PC-3 (cell line): ENCODE data around the gene DNAH5. TPM values are rescaled to one million over a fixed set of nuclear protein-coding genes. Genes with fewer than 3 reads are reported as not detected.
A peak's percentile ranks its signal among the peaks of the same experiment; 100 is the strongest.

Experiments used
- ATAC-seq: fragments of 200-7000 bp; cut with Tn5 transposase; 2 replicates; pipeline ENCODE4 v1.9.1; 2020; ENCODE audit warnings: mild to moderate bottlenecking, moderate library complexity
- BruUV-seq: library from RNA; stranded (reverse); fragments of 400-500 nt; replicated peaks from 2 replicates; lab custom pipeline; 2021; lab: Mats Ljungman, UMichigan
- CTCF ChIA-PET: fragments of 300-600 bp; sonication (Branson Sonifier 250); formaldehyde crosslinking; loops from one replicate; lab custom pipeline; 2022; ENCODE audit warnings: antibody characterized with exemption; lab: Charles Lee
- POLR2A ChIA-PET: fragments of 300-600 bp; sonication (Branson Sonifier 250); formaldehyde crosslinking; loops from one replicate; lab custom pipeline; 2022; ENCODE audit warnings: antibody characterized with exemption; ENCODE audit not compliant: unreplicated experiment; lab: Charles Lee
- DNase-seq: peaks from one replicate; pipeline ENCODE4 v3.0.0-alpha.2; 2015
- H2AFZ ChIP-seq: fragments of 300-600 bp; sonication (generic); 2 replicates; pipeline ENCODE4 v1.6.0; 2016; ENCODE audit warnings: antibody characterized with exemption, low read length
- H3F3A ChIP-seq: fragments of 300-600 bp; sonication (generic); one replicate; pipeline ENCODE4 v1.6.0; 2017; ENCODE audit warnings: antibody characterized with exemption, low read length, control low read depth, mild to moderate bottlenecking; ENCODE audit not compliant: unreplicated experiment
- H3K27ac ChIP-seq: fragments of 300-600 bp; sonication (generic); 2 replicates; pipeline ENCODE4 v1.5.1; 2016; ENCODE audit warnings: mild to moderate bottlenecking, low read length
- H3K27me3 ChIP-seq: fragments of 300-600 bp; sonication (generic); 2 replicates; pipeline ENCODE4 v1.6.1; 2016; ENCODE audit warnings: low read length, mixed read lengths
- H3K36me3 ChIP-seq: fragments of 300-600 bp; sonication (generic); 2 replicates; pipeline ENCODE4 v1.6.1; 2016; ENCODE audit warnings: low read depth, mixed run types, low read length, mixed read lengths
- H3K4me1 ChIP-seq: fragments of 300-600 bp; sonication (generic); 2 replicates; pipeline ENCODE4 v1.5.1; 2016; ENCODE audit warnings: low read length; ENCODE audit not compliant: insufficient read depth
- H3K4me2 ChIP-seq: fragments of 300-600 bp; sonication (generic); 2 replicates; pipeline ENCODE4 v1.6.0; 2016; ENCODE audit warnings: low read length
- H3K4me3 ChIP-seq: fragments of 300-600 bp; sonication (generic); 2 replicates; pipeline ENCODE4 v1.5.1; 2016; ENCODE audit warnings: mild to moderate bottlenecking, low read length, mixed read lengths
- H3K79me2 ChIP-seq: fragments of 300-600 bp; sonication (generic); 2 replicates; pipeline ENCODE4 v1.6.1; 2017; ENCODE audit warnings: low read length, mixed read lengths
- H3K9ac ChIP-seq: fragments of 300-600 bp; sonication (generic); 2 replicates; pipeline ENCODE4 v1.6.0; 2016; ENCODE audit warnings: mild to moderate bottlenecking, low read length
- H3K9me2 ChIP-seq: fragments of 300-600 bp; sonication (generic); replicated peaks from 2 replicates; pipeline ENCODE4 v1.6.1; 2016; ENCODE audit warnings: mixed run types, low read length, mixed read lengths
- H3K9me3 ChIP-seq: fragments of 300-600 bp; sonication (generic); 2 replicates; pipeline ENCODE4 v1.6.1; 2016; ENCODE audit warnings: low read length, mixed read lengths
- H4K20me1 ChIP-seq: fragments of 300-600 bp; sonication (generic); 2 replicates; pipeline ENCODE4 v1.6.1; 2016; ENCODE audit warnings: low read length, mixed read lengths
- EZH2 ChIP-seq: fragments of 300-600 bp; sonication (generic); IDR thresholded peaks from one replicate; pipeline ENCODE4 v1.6.1; 2017; ENCODE audit warnings: antibody characterized with exemption, mild to moderate bottlenecking, low read length; ENCODE audit not compliant: unreplicated experiment
- EZH2phosphoT487 ChIP-seq: fragments of 300-600 bp; sonication (generic); IDR thresholded peaks from 2 replicates; pipeline ENCODE4 v1.6.1; 2018; ENCODE audit warnings: mild to moderate bottlenecking, antibody characterized with exemption, low read length, borderline replicate concordance
- intact Hi-C: fragments of 100-400 bp; cut with micrococcal nuclease; formaldehyde crosslinking; loops from 2 replicates; pipeline ENCODE4 v1.9.0; 2023
- total RNA-seq: library from RNA; depleted of rRNA; stranded (reverse); fragments of >200 nt; gene quantifications from 2 replicates; pipeline ENCODE4 v1.2.3, GENCODE V29; 2014
- TF ChIP-seq, protein P1 (sequence below): fragments of 300-600 bp; sonication (generic); conservative IDR thresholded peaks from 2 replicates; pipeline ENCODE4 v1.5.1; 2017; ENCODE audit warnings: antibody characterized with exemption, low read depth, mild to moderate bottlenecking, low read length

Gene DNAH5
- total RNA-seq, 1 experiment from 2014 or later, result 3.5 TPM

DNA sequence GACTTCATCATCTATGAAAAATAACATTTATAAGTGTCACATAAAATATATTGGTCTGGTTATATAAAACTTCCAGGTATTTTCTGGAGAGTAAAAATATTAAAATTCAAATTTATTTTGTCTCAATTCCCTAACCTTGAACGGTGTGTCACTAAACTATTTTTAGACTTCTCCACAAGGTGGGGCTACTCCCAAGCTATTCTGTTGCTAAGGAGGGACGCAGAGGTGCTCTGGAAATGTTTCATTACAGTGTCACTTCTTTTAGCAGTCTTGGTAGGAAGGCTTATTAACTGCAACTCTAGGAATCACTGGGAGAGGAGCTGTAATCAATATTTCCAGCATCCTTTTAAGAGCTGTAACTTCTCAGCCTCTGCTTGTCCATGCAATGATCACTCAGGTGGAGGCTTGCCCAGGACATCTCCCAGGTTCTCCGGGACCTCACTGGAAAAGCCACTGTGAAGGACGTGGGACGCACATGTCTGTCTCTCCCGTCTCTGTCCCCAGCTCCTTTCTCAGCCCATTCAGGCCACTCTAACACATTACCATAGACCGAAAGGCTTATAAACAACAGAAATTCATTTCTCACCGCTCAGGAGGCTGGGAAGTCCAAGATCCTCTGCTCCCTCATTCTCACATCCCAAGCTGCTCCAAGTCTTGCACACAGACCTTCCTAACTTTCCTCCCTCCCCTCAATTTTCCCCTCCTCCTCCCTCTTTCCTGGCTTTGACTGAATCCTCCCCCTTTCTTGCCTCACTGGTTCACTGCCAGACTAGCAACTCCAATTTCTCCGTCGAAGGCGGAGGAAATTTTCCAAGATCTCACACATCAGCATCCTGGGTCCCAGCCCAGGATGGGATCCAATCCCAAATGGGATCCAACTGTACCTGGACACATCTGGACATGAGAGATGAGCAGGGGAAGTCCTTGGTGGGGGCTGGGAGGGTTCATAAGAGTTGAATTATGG is 32.7 kb upstream of the DNAH5 start:
- no peak overlapping the region for H3K4me2 ChIP-seq
- peak; percentile 91 for DNase-seq
- BruUV-seq, result no TSS peak
- ATAC-seq, result peak; percentile 95
- CTCF ChIA-PET, result interaction anchor here (0.6 kb wide), 1 partner anchor 263 kb away, joined by 5 read pairs; no protein-coding TSS in a partner anchor
- H3K79me2 ChIP-seq, result no peaks in the 10 kb centered on the region
- no peaks in the 10 kb centered on the region for H3K9me2 ChIP-seq
- POLR2A ChIA-PET, result interaction anchor here (0.7 kb wide), 1 partner anchor 348 kb away, joined by 3 read pairs; no protein-coding TSS in a partner anchor
- H3K36me3 ChIP-seq, result no peaks in the 10 kb centered on the region
- H3K27me3 ChIP-seq, result no peaks in the 10 kb centered on the region
- H3K9ac ChIP-seq, result no peak overlapping the region
- H2AFZ ChIP-seq, result no peak overlapping the region
- H3F3A ChIP-seq, result no peaks in the 10 kb centered on the region
- H3K27ac ChIP-seq, result no peak overlapping the region
- no peak overlapping the region for H3K4me3 ChIP-seq
- H4K20me1 ChIP-seq, result no peaks in the 10 kb centered on the region
- intact Hi-C loops, result loop anchor here (5.0 kb wide), 1 partner anchor 375 kb away; no protein-coding TSS in a partner anchor
- peaks cover 5% of the 10 kb centered on the region for H3K4me1 ChIP-seq
- TF ChIP-seq, protein P1, sequence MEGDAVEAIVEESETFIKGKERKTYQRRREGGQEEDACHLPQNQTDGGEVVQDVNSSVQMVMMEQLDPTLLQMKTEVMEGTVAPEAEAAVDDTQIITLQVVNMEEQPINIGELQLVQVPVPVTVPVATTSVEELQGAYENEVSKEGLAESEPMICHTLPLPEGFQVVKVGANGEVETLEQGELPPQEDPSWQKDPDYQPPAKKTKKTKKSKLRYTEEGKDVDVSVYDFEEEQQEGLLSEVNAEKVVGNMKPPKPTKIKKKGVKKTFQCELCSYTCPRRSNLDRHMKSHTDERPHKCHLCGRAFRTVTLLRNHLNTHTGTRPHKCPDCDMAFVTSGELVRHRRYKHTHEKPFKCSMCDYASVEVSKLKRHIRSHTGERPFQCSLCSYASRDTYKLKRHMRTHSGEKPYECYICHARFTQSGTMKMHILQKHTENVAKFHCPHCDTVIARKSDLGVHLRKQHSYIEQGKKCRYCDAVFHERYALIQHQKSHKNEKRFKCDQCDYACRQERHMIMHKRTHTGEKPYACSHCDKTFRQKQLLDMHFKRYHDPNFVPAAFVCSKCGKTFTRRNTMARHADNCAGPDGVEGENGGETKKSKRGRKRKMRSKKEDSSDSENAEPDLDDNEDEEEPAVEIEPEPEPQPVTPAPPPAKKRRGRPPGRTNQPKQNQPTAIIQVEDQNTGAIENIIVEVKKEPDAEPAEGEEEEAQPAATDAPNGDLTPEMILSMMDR, result peak; percentile 91
- no peak for TF ChIP-seq EZH2phosphoT487
- H3K9me3 ChIP-seq, result no peaks in the 10 kb centered on the region

DNA sequence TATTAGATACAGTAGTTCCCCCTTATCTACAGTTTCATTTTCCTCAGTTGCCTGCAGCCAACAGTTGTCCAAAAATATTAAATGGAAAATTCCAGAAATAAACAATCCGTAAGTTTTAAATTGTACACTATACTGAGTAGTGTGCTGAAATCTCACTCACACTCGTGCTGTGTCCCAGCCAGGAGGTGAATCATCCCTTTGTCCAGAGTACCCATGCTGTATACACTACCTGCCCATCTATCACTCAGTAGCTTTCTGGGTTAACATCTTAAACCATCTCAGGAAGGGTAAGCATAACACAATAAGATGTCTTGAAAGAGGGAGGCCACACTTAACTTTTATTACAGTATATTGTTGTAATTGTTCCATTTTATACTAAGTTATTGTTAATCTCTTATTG is 31.7 kb upstream of the DNAH5 start:
- Histone ChIP-seq H3K9ac (no peak overlapping the region), H3K4me1 (peaks cover 5% of the 10 kb centered on the region), H3K9me2 (no peaks in the 10 kb centered on the region), H3F3A (no peaks in the 10 kb centered on the region), H3K79me2 (no peaks in the 10 kb centered on the region), H3K27me3 (no peaks in the 10 kb centered on the region), H3K9me3 (no peaks in the 10 kb centered on the region), H3K36me3 (no peaks in the 10 kb centered on the region), H3K27ac (no peak overlapping the region), H3K4me2 (no peak overlapping the region), H2AFZ (no peak overlapping the region), H3K4me3 (no peak overlapping the region), H4K20me1 (no peaks in the 10 kb centered on the region)
- no TSS peak for BruUV-seq
- ChIA-PET CTCF (no interaction called here), POLR2A (no interaction called here)
- TF ChIP-seq, protein P1, result no peak
- DNase-seq (peak; percentile 31), ATAC-seq (peak; percentile 80)
- intact Hi-C loops, result loop anchor here (5.0 kb wide), 1 partner anchor 376 kb away; no protein-coding TSS in a partner anchor

DNA sequence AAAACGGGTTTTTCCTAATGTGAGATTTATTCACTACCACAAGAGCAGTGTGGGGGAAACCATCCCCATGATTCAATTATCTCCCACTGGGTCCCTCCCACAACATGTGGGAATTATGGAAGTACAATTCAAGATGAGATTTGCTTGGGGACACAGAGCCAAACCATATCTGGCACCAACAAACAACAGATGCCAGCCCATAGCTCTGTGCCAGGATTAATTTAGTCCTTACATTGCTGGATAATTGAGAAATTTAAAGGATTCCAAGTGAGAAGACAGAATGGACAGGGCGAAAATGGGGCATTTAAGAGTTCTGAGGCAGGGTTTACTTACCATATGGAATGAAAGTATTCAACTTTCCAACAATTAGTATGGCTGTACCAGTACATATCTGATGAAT is 30.8 kb upstream of the DNAH5 start:
- Histone ChIP-seq H3K4me3 (no peak overlapping the region), H3F3A (no peaks in the 10 kb centered on the region), H4K20me1 (no peaks in the 10 kb centered on the region), H3K36me3 (no peaks in the 10 kb centered on the region), H3K27me3 (no peaks in the 10 kb centered on the region), H2AFZ (no peak overlapping the region), H3K27ac (no peak overlapping the region), H3K9ac (no peak overlapping the region), H3K9me3 (no peaks in the 10 kb centered on the region), H3K4me1 (peaks cover 5% of the 10 kb centered on the region), H3K9me2 (no peaks in the 10 kb centered on the region), H3K79me2 (no peaks in the 10 kb centered on the region), H3K4me2 (no peak overlapping the region)
- no peak for DNase-seq
- ChIA-PET CTCF (no interaction called here), POLR2A (no interaction called here)
- BruUV-seq, result no TSS peak
- TF ChIP-seq, protein P1, result no peak
- TF ChIP-seq EZH2 (no peak), EZH2phosphoT487 (no peak)
- no peak for ATAC-seq
- intact Hi-C loops, result loop anchor here (5.0 kb wide), 1 partner anchor 377 kb away; no protein-coding TSS in a partner anchor
